Keratinocyte (primary cell): ENCODE results near the gene PRKAG1. TPM values are rescaled to one million over a fixed set of nuclear protein-coding genes. Genes with fewer than 3 reads are reported as not detected.

Experiments
- DNase-seq: peaks from one replicate; pipeline ENCODE4 v3.0.0-alpha.2; 2011; ENCODE audit warnings: low read depth, missing footprints, low spot score
- FAIRE-seq: peaks from 2 replicates; lab custom pipeline; 2011; peaks lifted over from hg19 to GRCh38; lab: Jason Lieb, UNC
- H2AFZ ChIP-seq: 2 replicates; pipeline ENCODE4 v1.6.0; 2012; ENCODE audit warnings: low read length, control low read depth, inconsistent platforms; ENCODE audit not compliant: control insufficient read depth
- H3K27ac ChIP-seq: 2 replicates; pipeline ENCODE4 v1.5.1; 2011; ENCODE audit warnings: low read length; ENCODE audit not compliant: control insufficient read depth, insufficient read depth
- H3K27me3 ChIP-seq: 3 replicates; pipeline ENCODE4 v1.6.0; 2011; ENCODE audit warnings: low read length; ENCODE audit not compliant: control insufficient read depth, insufficient read depth; ENCODE audit errors: extremely low read depth
- H3K36me3 ChIP-seq, 2 experiments: 2 replicates in 1 of 2; 3 replicates in 1 of 2; pipeline ENCODE4 v1.5.1; 2011; ENCODE audit warnings: low read length in 2 of 2, mild to moderate bottlenecking in 1 of 2; ENCODE audit not compliant: control insufficient read depth in 2 of 2, insufficient read depth in 2 of 2; ENCODE audit errors: extremely low read depth in 1 of 2
- H3K4me1 ChIP-seq: 3 replicates; pipeline ENCODE4 v1.5.1; 2011; ENCODE audit warnings: low read length; ENCODE audit not compliant: control insufficient read depth, insufficient read depth; ENCODE audit errors: extremely low read depth
- H3K4me2 ChIP-seq: 3 replicates; pipeline ENCODE4 v1.6.0; 2011; ENCODE audit warnings: low read depth, low read length; ENCODE audit not compliant: control insufficient read depth, insufficient read depth; ENCODE audit errors: extremely low read depth
- H3K4me3 ChIP-seq, 3 experiments: fragments of 200-600 bp in 1 of 3; sonication (generic) in 1 of 3; 2 replicates in 2 of 3; 3 replicates in 1 of 3; pipeline ENCODE4 v1.5.1; 2011 to 2016; ENCODE audit warnings: low read length in 3 of 3, mild to moderate bottlenecking in 3 of 3, control low read depth in 2 of 3, inconsistent platforms in 1 of 3, low read depth in 1 of 3, mixed read lengths in 1 of 3, mixed run types in 1 of 3, moderate library complexity in 1 of 3; ENCODE audit not compliant: control insufficient read depth in 2 of 3, insufficient read depth in 2 of 3; ENCODE audit errors: extremely low read depth in 1 of 3
- H3K79me2 ChIP-seq: 2 replicates; pipeline ENCODE4 v1.6.0; 2012; ENCODE audit warnings: low read length; ENCODE audit not compliant: control insufficient read depth, insufficient read depth
- H3K9ac ChIP-seq: 3 replicates; pipeline ENCODE4 v1.6.0; 2011; ENCODE audit warnings: low read length; ENCODE audit not compliant: control insufficient read depth, insufficient read depth; ENCODE audit errors: extremely low read depth
- H3K9me1 ChIP-seq: 3 replicates; pipeline ENCODE4 v1.6.0; 2011; ENCODE audit warnings: low read length; ENCODE audit not compliant: control insufficient read depth, insufficient read depth; ENCODE audit errors: extremely low read depth
- H3K9me3 ChIP-seq: 2 replicates; pipeline ENCODE4 v1.5.1; 2012; ENCODE audit warnings: low read depth, low read length; ENCODE audit not compliant: control insufficient read depth
- H4K20me1 ChIP-seq: 3 replicates; pipeline ENCODE4 v1.6.0; 2011; ENCODE audit warnings: low read length; ENCODE audit not compliant: control insufficient read depth, insufficient read depth; ENCODE audit errors: extremely low read depth
- EZH2 ChIP-seq: IDR thresholded peaks from one replicate; pipeline ENCODE4 v1.6.1; 2012; ENCODE audit warnings: inconsistent platforms, mild to moderate bottlenecking, low read length, moderate library complexity
- dilution Hi-C: fragments of 300-500 bp; cut with MboI; formaldehyde crosslinking; loops from one replicate; pipeline ENCODE4 v1.7.0; 2020; ENCODE audit warnings: low sequenced_read_pairs; ENCODE audit not compliant: extremely low pct_ligation_motif_present
- polyA plus RNA-seq, 5 experiments: library from polyadenylated mRNA; depleted of rRNA in 3 of 5; stranded (reverse) in 3 of 5; stranded (forward) in 1 of 5; unstranded in 1 of 5; fragments of >200 nt; gene quantifications; 1 replicate in 1 of 5; 2 replicates in 3 of 5; 3 replicates in 1 of 5; pipeline versions ENCODE4 v1.2.1 to v1.2.3, GENCODE V29; 2011 to 2012; ENCODE audit warnings: missing spikeins in 2 of 5, low read depth in 1 of 5, low replicate concordance in 1 of 5
- TF ChIP-seq, protein P1 (sequence below), 3 experiments: IDR thresholded peaks in 1 of 3; conservative IDR thresholded peaks in 1 of 3; optimal IDR thresholded peaks in 1 of 3; 2 replicates in 2 of 3; 3 replicates in 1 of 3; pipeline versions ENCODE3 to v1.5.1; 2011; ENCODE audit warnings: low read length in 3 of 3, mild to moderate bottlenecking in 3 of 3, moderate library complexity in 2 of 3, control low read depth in 1 of 3, inconsistent platforms in 1 of 3; ENCODE audit not compliant: insufficient read depth in 2 of 3; ENCODE audit errors: extremely low read depth in 1 of 3

PRKAG1 gene
- polyA plus RNA-seq, 1 donor (not counting 4 experiments of a cell fraction or from before 2014, with no cell fraction given), result 125 TPM

DNA sequence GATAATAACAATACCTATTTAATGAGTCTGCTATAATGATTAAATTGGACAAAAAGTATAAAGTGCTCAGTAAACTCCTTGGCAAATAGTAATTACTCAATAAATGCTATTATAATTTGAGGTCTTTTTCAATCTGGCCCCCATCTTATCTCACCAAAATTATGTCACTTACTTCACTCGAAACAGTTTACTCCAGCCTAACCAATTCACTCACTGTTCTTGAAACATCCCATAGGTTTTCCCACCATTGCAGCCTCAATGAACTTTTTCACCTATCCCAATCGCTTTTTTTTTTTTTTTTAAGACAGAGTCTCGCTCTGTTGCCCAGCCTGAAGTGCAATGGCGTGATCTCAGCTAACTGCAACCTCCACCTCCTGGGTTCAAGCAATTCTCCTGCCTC is 17.5 kb upstream of the PRKAG1 start:
- Histone ChIP-seq H3K4me1 (no peaks in the 10 kb centered on the region), H4K20me1 (peaks cover 6% of the 10 kb centered on the region), H3K4me3 (no peak overlapping the region)

GRCh38 chr12:49034286-49034622 is 15.7 kb upstream of the PRKAG1 start:
- Histone ChIP-seq H3K79me2 (peaks cover 3% of the 10 kb centered on the region), H3K36me3 (peaks cover 60 to 63% of the 10 kb centered on the region in 2 experiments), H3K27me3 (no peaks in the 10 kb centered on the region), H4K20me1 (peaks cover 6% of the 10 kb centered on the region), H3K4me1 (no peaks in the 10 kb centered on the region), H3K4me3 (no peak overlapping the region), H2AFZ (no peak overlapping the region), H3K9me1 (peaks cover 2% of the 10 kb centered on the region), H3K27ac (no peak overlapping the region), H3K9ac (no peak overlapping the region), H3K9me3 (no peaks in the 10 kb centered on the region), H3K4me2 (no peak overlapping the region)
- FAIRE-seq (no peak), DNase-seq (no peak)
- no peak for TF ChIP-seq EZH2
- TF ChIP-seq, protein P1, sequence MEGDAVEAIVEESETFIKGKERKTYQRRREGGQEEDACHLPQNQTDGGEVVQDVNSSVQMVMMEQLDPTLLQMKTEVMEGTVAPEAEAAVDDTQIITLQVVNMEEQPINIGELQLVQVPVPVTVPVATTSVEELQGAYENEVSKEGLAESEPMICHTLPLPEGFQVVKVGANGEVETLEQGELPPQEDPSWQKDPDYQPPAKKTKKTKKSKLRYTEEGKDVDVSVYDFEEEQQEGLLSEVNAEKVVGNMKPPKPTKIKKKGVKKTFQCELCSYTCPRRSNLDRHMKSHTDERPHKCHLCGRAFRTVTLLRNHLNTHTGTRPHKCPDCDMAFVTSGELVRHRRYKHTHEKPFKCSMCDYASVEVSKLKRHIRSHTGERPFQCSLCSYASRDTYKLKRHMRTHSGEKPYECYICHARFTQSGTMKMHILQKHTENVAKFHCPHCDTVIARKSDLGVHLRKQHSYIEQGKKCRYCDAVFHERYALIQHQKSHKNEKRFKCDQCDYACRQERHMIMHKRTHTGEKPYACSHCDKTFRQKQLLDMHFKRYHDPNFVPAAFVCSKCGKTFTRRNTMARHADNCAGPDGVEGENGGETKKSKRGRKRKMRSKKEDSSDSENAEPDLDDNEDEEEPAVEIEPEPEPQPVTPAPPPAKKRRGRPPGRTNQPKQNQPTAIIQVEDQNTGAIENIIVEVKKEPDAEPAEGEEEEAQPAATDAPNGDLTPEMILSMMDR (optimal IDR thresholded peaks at IDR 0.05 in 1 of 3, IDR thresholded peaks at IDR 0.05 in 1 of 3, conservative IDR thresholded peaks at IDR 0.05 in 1 of 3; ENCODE audit: extremely low read depth in 1 of 3, insufficient read depth in 2 of 3, low read length in 3 of 3), result no peak
- dilution Hi-C loops, result no loop called here

More for the DNA sequence above, 17.5 kb upstream of the PRKAG1 start:
- Histone ChIP-seq H3K79me2 (peaks cover 3% of the 10 kb centered on the region), H3K27me3 (no peaks in the 10 kb centered on the region), H3K27ac (no peak overlapping the region), H3K9ac (no peak overlapping the region), H3K36me3 (peaks cover 62 to 67% of the 10 kb centered on the region in 2 experiments), H3K4me2 (no peak overlapping the region), H3K9me1 (peaks cover 2% of the 10 kb centered on the region), H3K9me3 (no peaks in the 10 kb centered on the region), H2AFZ (no peak overlapping the region)
- FAIRE-seq (no peak), DNase-seq (no peak)
- dilution Hi-C loops, result no loop called here
- no peak for TF ChIP-seq EZH2
- TF ChIP-seq, protein P1 (optimal IDR thresholded peaks at IDR 0.05 in 1 of 3, IDR thresholded peaks at IDR 0.05 in 1 of 3, conservative IDR thresholded peaks at IDR 0.05 in 1 of 3; ENCODE audit: extremely low read depth in 1 of 3, insufficient read depth in 2 of 3, low read length in 3 of 3), result no peak
